Neuronal stem cell (in vitro differentiated cells): Measurements from ENCODE around the gene EYS.

Source experiments
- DNase-seq: peaks from one replicate; pipeline ENCODE4 v3.0.0-alpha.2; 2013; ENCODE audit warnings: low spot score
- H2AFZ ChIP-seq: one replicate; pipeline ENCODE4 v1.6.1; 2013; ENCODE audit warnings: mild to moderate bottlenecking, low read length, inconsistent platforms
- H2AK5ac ChIP-seq: 2 replicates; pipeline ENCODE4 v1.6.1; 2013; ENCODE audit warnings: low read depth, mild to moderate bottlenecking, inconsistent platforms, low read length, moderate library complexity, mixed read lengths
- H2BK120ac ChIP-seq: 2 replicates; pipeline ENCODE4 v1.6.1; 2013; ENCODE audit warnings: low read depth, mild to moderate bottlenecking, inconsistent platforms, low read length, moderate library complexity, mixed read lengths
- H2BK12ac ChIP-seq: one replicate; pipeline ENCODE4 v1.6.1; 2013; ENCODE audit warnings: low read length, inconsistent platforms
- H2BK15ac ChIP-seq: 2 replicates; pipeline ENCODE4 v1.6.1; 2013; ENCODE audit warnings: mild to moderate bottlenecking, low read length, inconsistent platforms, mixed read lengths
- H2BK5ac ChIP-seq: one replicate; pipeline ENCODE4 v1.6.1; 2013; ENCODE audit warnings: inconsistent platforms, mild to moderate bottlenecking, low read length, moderate library complexity
- H3K14ac ChIP-seq: one replicate; pipeline ENCODE4 v1.6.1; 2013; ENCODE audit warnings: low read length, inconsistent platforms
- H3K18ac ChIP-seq: 2 replicates; pipeline ENCODE4 v1.6.1; 2013; ENCODE audit warnings: low read length, inconsistent platforms
- H3K23ac ChIP-seq: 2 replicates; pipeline ENCODE4 v1.6.1; 2013; ENCODE audit warnings: low read depth, mild to moderate bottlenecking, mixed read lengths, low read length, inconsistent platforms; ENCODE audit not compliant: poor library complexity
- H3K27ac ChIP-seq: replicated peaks from 3 replicates; pipeline ENCODE4 v1.5.1; 2013; ENCODE audit warnings: low read length, inconsistent platforms
- H3K27me3 ChIP-seq, 3 experiments: 2 replicates each; pipeline ENCODE4 v1.6.1; 2013; ENCODE audit warnings: low read length in 3 of 3, mild to moderate bottlenecking in 2 of 3, inconsistent platforms in 1 of 3, low read depth in 1 of 3, mixed read lengths in 1 of 3, moderate library complexity in 1 of 3; ENCODE audit not compliant: control insufficient read depth in 3 of 3, insufficient read depth in 3 of 3
- H3K36me3 ChIP-seq, 2 donors: replicated peaks in 1 of 2; 2 replicates each; pipeline ENCODE4 v1.6.1; 2013; ENCODE audit warnings: low read length in 2 of 2; ENCODE audit not compliant: control insufficient read depth in 2 of 2, insufficient read depth in 2 of 2
- H3K4ac ChIP-seq: 2 replicates; pipeline ENCODE4 v1.6.1; 2013; ENCODE audit warnings: inconsistent platforms, mild to moderate bottlenecking, low read length, moderate library complexity
- H3K4me1 ChIP-seq, 2 donors: 1 replicate in 1 of 2; 2 replicates in 1 of 2; pipeline ENCODE4 v1.6.1; 2013; ENCODE audit warnings: low read length in 2 of 2, low read depth in 1 of 2; ENCODE audit not compliant: control insufficient read depth in 2 of 2, insufficient read depth in 1 of 2
- H3K4me2 ChIP-seq: one replicate; pipeline ENCODE4 v1.6.1; 2013; ENCODE audit warnings: mild to moderate bottlenecking, low read length, inconsistent platforms; ENCODE audit not compliant: insufficient read depth, poor library complexity, severe bottlenecking
- H3K4me3 ChIP-seq, 2 donors: 2 replicates each; pipeline ENCODE4 v1.5.1; 2013; ENCODE audit warnings: low read length in 2 of 2, mild to moderate bottlenecking in 2 of 2, inconsistent platforms in 1 of 2, moderate library complexity in 1 of 2
- H3K79me1 ChIP-seq: one replicate; pipeline ENCODE4 v1.6.1; 2013; ENCODE audit warnings: low read depth, mild to moderate bottlenecking, inconsistent platforms, low read length, moderate library complexity
- H3K9ac ChIP-seq: one replicate; pipeline ENCODE4 v1.6.1; 2013; ENCODE audit warnings: mild to moderate bottlenecking, low read depth, low read length, inconsistent platforms; ENCODE audit not compliant: poor library complexity
- H3K9me3 ChIP-seq, 2 donors: replicated peaks in 1 of 2; 2 replicates each; pipeline versions ENCODE3 to v1.6.1; 2013; ENCODE audit warnings: low read length in 2 of 2, mild to moderate bottlenecking in 2 of 2, inconsistent platforms in 1 of 2, low read depth in 1 of 2, mixed read lengths in 1 of 2, moderate library complexity in 1 of 2; ENCODE audit not compliant: control insufficient read depth in 2 of 2, insufficient read depth in 1 of 2
- H4K8ac ChIP-seq: one replicate; pipeline ENCODE4 v1.6.1; 2013; ENCODE audit warnings: low read depth, mild to moderate bottlenecking, inconsistent platforms, low read length, moderate library complexity
- H4K91ac ChIP-seq: one replicate; pipeline ENCODE4 v1.6.1; 2013; ENCODE audit warnings: low read length, low read depth, mild to moderate bottlenecking, inconsistent platforms; ENCODE audit not compliant: poor library complexity
- WGBS, 2 donors: extraction: QIAGEN DNeasy Blood & Tissue Kit; methylation state at CpG; one replicate each; pipeline ENCODE4 v1.1.7; 2013; ENCODE audit warnings: missing lambda C conversion rate in 2 of 2, mixed read lengths in 1 of 2; ENCODE audit not compliant: insufficient read length in 2 of 2, insufficient replicate concordance in 1 of 2; ENCODE audit errors: extremely low coverage in 2 of 2; 5-methylcytosine and 5-hydroxymethylcytosine counted together

Gene EYS

GRCh38 chr6:65231616-65232015 is 475.4 kb downstream of the EYS start:
- H2BK12ac ChIP-seq, result no peak overlapping the region
- no peaks in the 10 kb centered on the region for H3K9me3 ChIP-seq
- no peak overlapping the region for H3K4ac ChIP-seq
- H2AFZ ChIP-seq, result no peak overlapping the region
- no peak overlapping the region for H2AK5ac ChIP-seq
- no peak overlapping the region for H3K27ac ChIP-seq
- H3K27me3 ChIP-seq, result no peaks in the 10 kb centered on the region
- no peak overlapping the region for H3K9ac ChIP-seq
- WGBS, 2 donors, result no CpG with 5 or more reads among the region's 1 CpG
- no peak overlapping the region for H3K23ac ChIP-seq
- H4K91ac ChIP-seq, result no peak overlapping the region
- H3K4me2 ChIP-seq, result no peak overlapping the region
- H3K18ac ChIP-seq, result no peak overlapping the region
- H3K4me3 ChIP-seq, result no peak overlapping the region
- H3K36me3 ChIP-seq, result no peaks in the 10 kb centered on the region
- no peak for DNase-seq
- H4K8ac ChIP-seq, result no peak overlapping the region
- H2BK15ac ChIP-seq, result no peak overlapping the region
- H3K14ac ChIP-seq, result no peak overlapping the region
- H3K4me1 ChIP-seq, result no peaks in the 10 kb centered on the region
- no peak overlapping the region for H2BK5ac ChIP-seq
- H2BK120ac ChIP-seq, result no peak overlapping the region
- no peaks in the 10 kb centered on the region for H3K79me1 ChIP-seq

GRCh38 chr6:65229825-65230224 is 477.2 kb downstream of the EYS start:
- H2BK120ac ChIP-seq, result no peak overlapping the region
- H3K36me3 ChIP-seq, result no peaks in the 10 kb centered on the region
- no peaks in the 10 kb centered on the region for H3K27me3 ChIP-seq
- WGBS, 2 donors, result no CpG with 5 or more reads among the region's 1 CpG
- H2BK15ac ChIP-seq, result no peak overlapping the region
- H3K27ac ChIP-seq, result no peak overlapping the region
- no peak overlapping the region for H3K9ac ChIP-seq
- H4K8ac ChIP-seq, result no peak overlapping the region
- H3K4me3 ChIP-seq, result no peak overlapping the region
- no peaks in the 10 kb centered on the region for H3K79me1 ChIP-seq
- no peak for DNase-seq
- H3K9me3 ChIP-seq, result no peaks in the 10 kb centered on the region
- no peak overlapping the region for H3K18ac ChIP-seq
- no peak overlapping the region for H4K91ac ChIP-seq
- no peak overlapping the region for H2BK12ac ChIP-seq
- no peak overlapping the region for H3K23ac ChIP-seq
- H3K4me1 ChIP-seq, result no peaks in the 10 kb centered on the region
- no peak overlapping the region for H2AFZ ChIP-seq
- no peak overlapping the region for H3K14ac ChIP-seq
- no peak overlapping the region for H3K4me2 ChIP-seq
- H2BK5ac ChIP-seq, result no peak overlapping the region
- no peak overlapping the region for H2AK5ac ChIP-seq
- H3K4ac ChIP-seq, result no peak overlapping the region

GRCh38 chr6:65221153-65221552 is 485.9 kb downstream of the EYS start:
- no CpG with 5 or more reads among the region's 1 CpG for WGBS, 2 donors
- Histone ChIP-seq H3K27me3 (no peaks in the 10 kb centered on the region), H3K36me3 (no peaks in the 10 kb centered on the region), H3K18ac (no peak overlapping the region), H3K4me3 (peak overlapping the region in 1 of 2 donors; percentile 46), H2BK15ac (no peak overlapping the region), H2BK12ac (no peak overlapping the region), H2AFZ (no peak overlapping the region), H3K9me3 (no peaks in the 10 kb centered on the region), H3K4ac (no peak overlapping the region), H2AK5ac (no peak overlapping the region), H4K91ac (no peak overlapping the region), H3K23ac (no peak overlapping the region), H2BK120ac (no peak overlapping the region), H3K79me1 (no peaks in the 10 kb centered on the region), H3K4me2 (no peak overlapping the region), H3K4me1 (no peaks in the 10 kb centered on the region), H4K8ac (no peak overlapping the region), H3K9ac (no peak overlapping the region), H2BK5ac (no peak overlapping the region), H3K14ac (no peak overlapping the region), H3K27ac (no peak overlapping the region)
- DNase-seq, result no peak

- Histone ChIP-seq H2BK15ac (no peak overlapping the region), H3K9ac (no peak overlapping the region), H3K4ac (no peak overlapping the region), H2AK5ac (no peak overlapping the region), H2AFZ (no peak overlapping the region), H3K27ac (no peak overlapping the region), H3K4me1 (no peaks in the 10 kb centered on the region), H2BK5ac (no peak overlapping the region), H3K18ac (no peak overlapping the region), H3K4me2 (no peak overlapping the region), H3K23ac (no peak overlapping the region), H3K4me3 (no peak overlapping the region), H2BK12ac (no peak overlapping the region), H3K9me3 (no peaks in the 10 kb centered on the region), H2BK120ac (no peak overlapping the region), H3K36me3 (no peaks in the 10 kb centered on the region), H3K27me3 (no peaks in the 10 kb centered on the region), H3K79me1 (no peaks in the 10 kb centered on the region), H4K8ac (no peak overlapping the region), H3K14ac (no peak overlapping the region), H4K91ac (no peak overlapping the region)
- WGBS, 2 donors, result no CpG with 5 or more reads among the region's 2 CpGs
- no peak for DNase-seq
Measured at GRCh38 chr6:65202738-65203137, 504.3 kb downstream of the EYS start.
